Mammary epithelial cell (primary cell): Measurements from ENCODE around the gene FAM184B.

Experiments
- EZH2 ChIP-seq: IDR thresholded peaks from 2 replicates; pipeline ENCODE4 v1.6.1; 2012; ENCODE audit warnings: low read length, inconsistent platforms, borderline replicate concordance
- TF ChIP-seq, protein P1 (sequence below), 2 donors: IDR thresholded peaks in 1 of 2; conservative IDR thresholded peaks in 1 of 2; 2 replicates each; pipeline ENCODE4 v1.5.1; 2011 to 2012; ENCODE audit warnings: inconsistent platforms in 2 of 2, low read length in 2 of 2, mild to moderate bottlenecking in 2 of 2, control low read depth in 1 of 2, low read depth in 1 of 2; ENCODE audit not compliant: insufficient read depth in 1 of 2; ENCODE audit errors: extremely low read depth in 1 of 2

GRCh38 chr4:17642398-17642783 lies 139.0 kb downstream of the FAM184B start:
- TF ChIP-seq, protein P1, sequence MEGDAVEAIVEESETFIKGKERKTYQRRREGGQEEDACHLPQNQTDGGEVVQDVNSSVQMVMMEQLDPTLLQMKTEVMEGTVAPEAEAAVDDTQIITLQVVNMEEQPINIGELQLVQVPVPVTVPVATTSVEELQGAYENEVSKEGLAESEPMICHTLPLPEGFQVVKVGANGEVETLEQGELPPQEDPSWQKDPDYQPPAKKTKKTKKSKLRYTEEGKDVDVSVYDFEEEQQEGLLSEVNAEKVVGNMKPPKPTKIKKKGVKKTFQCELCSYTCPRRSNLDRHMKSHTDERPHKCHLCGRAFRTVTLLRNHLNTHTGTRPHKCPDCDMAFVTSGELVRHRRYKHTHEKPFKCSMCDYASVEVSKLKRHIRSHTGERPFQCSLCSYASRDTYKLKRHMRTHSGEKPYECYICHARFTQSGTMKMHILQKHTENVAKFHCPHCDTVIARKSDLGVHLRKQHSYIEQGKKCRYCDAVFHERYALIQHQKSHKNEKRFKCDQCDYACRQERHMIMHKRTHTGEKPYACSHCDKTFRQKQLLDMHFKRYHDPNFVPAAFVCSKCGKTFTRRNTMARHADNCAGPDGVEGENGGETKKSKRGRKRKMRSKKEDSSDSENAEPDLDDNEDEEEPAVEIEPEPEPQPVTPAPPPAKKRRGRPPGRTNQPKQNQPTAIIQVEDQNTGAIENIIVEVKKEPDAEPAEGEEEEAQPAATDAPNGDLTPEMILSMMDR (conservative IDR thresholded peaks at IDR 0.05 in 1 of 2, IDR thresholded peaks at IDR 0.05 in 1 of 2; ENCODE audit: extremely low read depth in 1 of 2, insufficient read depth in 1 of 2, low read depth in 1 of 2, low read length in 2 of 2) = no peak
- TF ChIP-seq EZH2 = no peak
